ENCODE measurements around the gene COL4A3. TPM values are rescaled to one million over a fixed set of nuclear protein-coding genes. Genes with fewer than 3 reads are reported as not detected.

Gene COL4A3
- total RNA-seq, 2 experiments from 2014 or later: not detected

DNA sequence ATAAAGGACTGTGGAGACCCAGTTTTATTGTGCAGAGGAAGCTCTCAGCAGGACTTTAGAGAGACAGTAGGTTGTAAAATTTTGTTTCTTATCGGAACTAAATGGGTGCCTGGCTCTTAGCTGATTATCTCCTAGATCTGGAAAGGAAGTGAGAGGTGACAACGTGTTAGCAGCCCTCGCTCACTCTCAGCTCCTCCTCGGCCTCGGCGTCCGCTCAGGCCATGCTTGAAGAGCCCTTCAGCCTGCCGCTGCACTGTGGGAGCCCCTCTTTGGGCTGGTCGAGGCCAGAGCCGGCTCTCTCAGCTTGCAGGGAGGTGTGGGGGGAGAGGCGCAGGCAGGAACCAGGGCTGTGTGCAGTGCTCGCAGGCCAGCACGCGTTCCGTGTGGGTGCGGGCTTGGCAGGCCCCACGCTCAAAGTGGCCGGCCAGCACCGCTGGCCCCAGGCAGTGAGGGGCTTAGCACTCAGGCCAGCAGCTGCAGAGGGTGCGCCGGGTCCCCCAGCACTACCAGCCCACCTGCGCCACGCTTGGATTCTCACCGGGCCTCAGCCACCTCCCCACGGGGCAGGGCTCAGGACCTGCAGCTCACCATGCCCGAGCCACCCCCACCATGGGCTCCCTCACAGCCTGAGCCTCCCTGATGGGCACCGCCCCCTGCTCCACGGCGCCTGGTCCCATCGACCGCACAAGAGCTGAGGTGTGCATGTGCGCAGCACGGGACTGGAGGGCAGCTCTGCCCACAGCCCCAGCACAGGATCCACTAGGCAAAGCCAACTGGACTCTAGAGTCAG is 156.1 kb downstream of the COL4A3 start:
- intact Hi-C loops (cut with micrococcal nuclease): no loop called here
- peaks cover 6% of the 10 kb centered on the region for H3K9me3 Mint-ChIP-seq
- CTCF ChIA-PET: interaction anchor here (0.6 kb wide), 1 partner anchor 450 kb away, joined by 3 read pairs; no protein-coding TSS in a partner anchor
- no peak for DNase-seq
- no peak overlapping the region for H3K4me3 Mint-ChIP-seq
- H3K36me3 Mint-ChIP-seq (ENCODE audit: low read depth): peaks cover 4% of the 10 kb centered on the region
- peaks cover 6% of the 10 kb centered on the region for H3K27me3 Mint-ChIP-seq (ENCODE audit: low read depth)
- no peak overlapping the region for H3K27ac Mint-ChIP-seq
- H3K4me1 Mint-ChIP-seq (ENCODE audit: low read depth): peaks cover 8% of the 10 kb centered on the region

- peaks cover 3% of the 10 kb centered on the region for H3K9me3 Mint-ChIP-seq
- H3K4me3 Mint-ChIP-seq: no peak overlapping the region
- CTCF ChIA-PET: no interaction called here
- H3K27ac Mint-ChIP-seq: no peak overlapping the region
- DNase-seq: no peak
- H3K36me3 Mint-ChIP-seq (ENCODE audit: low read depth): peaks cover 3% of the 10 kb centered on the region
- intact Hi-C loops (cut with micrococcal nuclease): no loop called here
- H3K4me1 Mint-ChIP-seq (ENCODE audit: low read depth): peaks cover 19% of the 10 kb centered on the region
- peaks cover 6% of the 10 kb centered on the region for H3K27me3 Mint-ChIP-seq (ENCODE audit: low read depth)
These were observed 158.2 kb downstream of the COL4A3 start for GRCh38 chr2:227322530-227323205.

GRCh38 chr2:227323818-227324217 is 159.4 kb downstream of the COL4A3 start:
- no peak for DNase-seq
- H3K36me3 Mint-ChIP-seq (ENCODE audit: low read depth): peaks cover 1% of the 10 kb centered on the region
- no peak overlapping the region for H3K27ac Mint-ChIP-seq
- H3K4me1 Mint-ChIP-seq (ENCODE audit: low read depth): peaks cover 24% of the 10 kb centered on the region
- CTCF ChIA-PET: interaction anchor here (0.6 kb wide), 1 partner anchor 99 kb away, joined by 3 read pairs; no protein-coding TSS in a partner anchor
- H3K4me3 Mint-ChIP-seq: peak overlapping the region; percentile 90
- intact Hi-C loops (cut with micrococcal nuclease): loop anchor here (2.0 kb wide), 1 partner anchor 533 kb away; no protein-coding TSS in a partner anchor
- H3K27me3 Mint-ChIP-seq (ENCODE audit: low read depth): peaks cover 6% of the 10 kb centered on the region
- H3K9me3 Mint-ChIP-seq: peaks cover 2% of the 10 kb centered on the region

DNA sequence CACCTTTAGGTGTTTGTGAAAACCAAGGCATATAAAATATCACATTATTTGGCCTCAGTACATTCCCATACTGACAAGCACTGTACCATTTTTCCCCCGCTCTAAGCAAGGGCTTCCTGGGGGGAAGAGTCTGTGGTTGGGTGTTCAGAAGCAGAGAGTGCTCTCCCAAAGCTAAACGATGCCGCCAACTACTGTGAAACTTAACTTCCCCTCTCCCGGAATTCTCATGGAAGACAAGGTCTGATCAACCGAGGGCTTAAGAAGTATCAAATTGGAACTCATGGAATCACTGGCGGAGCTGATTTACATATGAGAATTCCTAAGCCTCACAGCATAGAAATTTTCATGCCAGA is 160.2 kb downstream of the COL4A3 start:
- peaks cover 1% of the 10 kb centered on the region for H3K36me3 Mint-ChIP-seq (ENCODE audit: low read depth)
- peaks cover 24% of the 10 kb centered on the region for H3K4me1 Mint-ChIP-seq (ENCODE audit: low read depth)
- H3K4me3 Mint-ChIP-seq: peak overlapping the region; percentile 90
- intact Hi-C loops (cut with micrococcal nuclease): loop anchor here (2.0 kb wide), 1 partner anchor 534 kb away; no protein-coding TSS in a partner anchor
- H3K27ac Mint-ChIP-seq: peak overlapping the region; percentile 47
- peaks cover 2% of the 10 kb centered on the region for H3K9me3 Mint-ChIP-seq
- no peak for DNase-seq
- H3K27me3 Mint-ChIP-seq (ENCODE audit: low read depth): peaks cover 6% of the 10 kb centered on the region
- CTCF ChIA-PET: interaction anchor here (1.0 kb wide), 1 partner anchor 78 kb away, joined by 3 read pairs; no protein-coding TSS in a partner anchor

GRCh38 chr2:227324995-227325838 is 160.8 kb downstream of the COL4A3 start, which contains the start of gene MFF:
Gene MFF (plus strand): TSS chr2:227325251. CDS start chr2:227330666, 5,415 bp downstream.
- peak within 1 kb of the TSS; percentile 88 for H3K27ac Mint-ChIP-seq
- H3K4me1 Mint-ChIP-seq (ENCODE audit: low read depth): peaks cover 24% of the 10 kb centered on the region
- peaks cover 1% of the 10 kb centered on the region for H3K36me3 Mint-ChIP-seq (ENCODE audit: low read depth)
- DNase-seq: peak; percentile 98
- intact Hi-C loops (cut with micrococcal nuclease): loop anchor here (1.0 to 2.0 kb wide), 9 partner anchors 10 to 534 kb away; partner anchors contain the start of gene RHBDD1
- H3K9me3 Mint-ChIP-seq: peaks cover 2% of the 10 kb centered on the region
- CTCF ChIA-PET: interaction anchor here (1.0 kb wide), 3 partner anchors 11 to 77 kb away, joined by 3 to 4 read pairs (median 3); no protein-coding TSS in a partner anchor
- peaks cover 6% of the 10 kb centered on the region for H3K27me3 Mint-ChIP-seq (ENCODE audit: low read depth)
- H3K4me3 Mint-ChIP-seq: peak within 1 kb of the TSS; percentile 90

DNA sequence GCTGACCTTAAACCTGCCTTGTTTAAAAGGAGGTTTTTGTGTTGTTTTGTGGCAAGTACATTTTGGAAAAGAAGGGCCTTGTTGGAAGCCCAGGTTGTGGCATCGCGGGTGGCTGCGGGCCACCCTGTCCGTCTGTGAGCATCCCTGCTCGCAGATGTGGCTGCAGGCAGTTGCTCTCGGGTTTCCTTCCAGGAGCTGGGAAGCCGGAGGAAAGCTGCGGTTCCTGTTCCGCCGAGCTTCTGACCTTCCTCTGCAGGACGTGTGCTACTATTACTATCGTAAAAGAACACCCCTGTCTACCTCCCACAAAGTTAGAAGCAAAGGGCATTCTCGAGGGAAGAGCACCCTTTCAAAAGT is 161.4 kb downstream of the COL4A3 start:
- H3K4me3 Mint-ChIP-seq: peak overlapping the region; percentile 90
- peak overlapping the region; percentile 88 for H3K27ac Mint-ChIP-seq
- H3K36me3 Mint-ChIP-seq (ENCODE audit: low read depth): peaks cover 5% of the 10 kb centered on the region
- intact Hi-C loops (cut with micrococcal nuclease): loop anchor here (1.0 to 2.0 kb wide), 9 partner anchors 9 to 535 kb away; partner anchors contain the start of gene RHBDD1
- DNase-seq: peak; percentile 7
- H3K9me3 Mint-ChIP-seq: peaks cover 2% of the 10 kb centered on the region
- peaks cover 24% of the 10 kb centered on the region for H3K4me1 Mint-ChIP-seq (ENCODE audit: low read depth)
- peaks cover 6% of the 10 kb centered on the region for H3K27me3 Mint-ChIP-seq (ENCODE audit: low read depth)
- CTCF ChIA-PET: interaction anchor here (0.6 to 1.0 kb wide), 4 partner anchors 10 to 553 kb away, joined by 3 to 4 read pairs (median 3); no protein-coding TSS in a partner anchor

DNA sequence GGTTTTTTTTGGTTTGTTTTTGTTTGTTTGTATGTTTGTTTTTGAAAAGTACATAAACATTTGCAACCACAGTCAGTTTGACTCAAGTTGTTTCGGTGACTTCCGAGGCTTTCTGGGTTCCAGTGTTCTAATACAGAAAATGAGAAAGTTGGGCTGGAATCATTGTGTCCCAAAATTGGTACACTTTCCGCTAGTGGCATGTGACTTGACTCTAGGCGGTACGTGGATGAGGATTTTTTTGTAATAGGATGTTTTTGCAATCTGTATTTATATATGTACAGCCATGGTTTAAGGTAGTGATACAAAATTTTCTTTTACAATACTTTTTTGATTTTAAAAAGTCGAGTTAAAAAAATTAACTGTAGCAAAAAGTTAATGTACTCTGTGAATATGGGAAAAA is 162.4 kb downstream of the COL4A3 start:
- intact Hi-C loops (cut with micrococcal nuclease): no loop called here
- H3K27ac Mint-ChIP-seq: no peak overlapping the region
- CTCF ChIA-PET: interaction anchor here (1.0 kb wide), 1 partner anchor 21 kb away, joined by 4 read pairs; no protein-coding TSS in a partner anchor

DNA sequence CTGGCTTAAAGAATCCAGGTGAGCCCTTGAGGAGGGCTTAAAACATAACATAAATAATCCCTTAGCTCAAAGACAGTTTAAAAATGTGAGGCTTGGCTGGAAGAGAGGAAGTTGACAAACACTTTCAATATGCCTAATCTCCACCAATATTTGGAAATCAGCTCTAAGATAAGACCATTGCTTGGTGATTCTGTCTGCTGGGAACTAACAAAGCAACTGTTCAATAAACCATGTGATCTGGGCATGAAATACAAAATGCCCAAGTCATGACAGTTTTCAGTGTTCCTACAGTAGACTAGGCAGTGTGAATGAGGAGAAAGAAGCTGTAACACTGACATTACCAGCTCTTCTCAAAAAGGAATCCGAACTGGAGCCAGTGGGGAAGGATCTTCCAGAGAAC is 171.3 kb downstream of the COL4A3 start:
- CTCF ChIA-PET: interaction anchor here (0.8 to 1.5 kb wide), 4 partner anchors 10 to 138 kb away, joined by 3 to 4 read pairs (median 4); no protein-coding TSS in a partner anchor
- H3K9me3 Mint-ChIP-seq: no peaks in the 10 kb centered on the region
- H3K27ac Mint-ChIP-seq: peak overlapping the region; percentile 54
- H3K36me3 Mint-ChIP-seq (ENCODE audit: low read depth): peaks cover 42% of the 10 kb centered on the region
- DNase-seq: no peak
- H3K4me3 Mint-ChIP-seq: no peak overlapping the region
- peaks cover 21% of the 10 kb centered on the region for H3K4me1 Mint-ChIP-seq (ENCODE audit: low read depth)
- H3K27me3 Mint-ChIP-seq (ENCODE audit: low read depth): no peaks in the 10 kb centered on the region
- intact Hi-C loops (cut with micrococcal nuclease): loop anchor here (1.0 kb wide), 1 partner anchor 10 kb away; the partner anchor contains the start of gene MFF

More for the DNA sequence above, 162.4 kb downstream of the COL4A3 start:
- H3K4me1 Mint-ChIP-seq (ENCODE audit: low read depth): peaks cover 24% of the 10 kb centered on the region
- no peak for DNase-seq
- peaks cover 2% of the 10 kb centered on the region for H3K9me3 Mint-ChIP-seq
- peak overlapping the region; percentile 28 for H3K4me3 Mint-ChIP-seq
- H3K27me3 Mint-ChIP-seq (ENCODE audit: low read depth): peaks cover 6% of the 10 kb centered on the region
- peaks cover 5% of the 10 kb centered on the region for H3K36me3 Mint-ChIP-seq (ENCODE audit: low read depth)

GRCh38 chr2:227337442-227337841 is 173.0 kb downstream of the COL4A3 start:
- H3K4me3 Mint-ChIP-seq: no peak overlapping the region
- DNase-seq: no peak
- H3K4me1 Mint-ChIP-seq (ENCODE audit: low read depth): peaks cover 18% of the 10 kb centered on the region
- no peaks in the 10 kb centered on the region for H3K27me3 Mint-ChIP-seq (ENCODE audit: low read depth)
- CTCF ChIA-PET: interaction anchor here (1.4 to 1.7 kb wide), 2 partner anchors 11 to 69 kb away, joined by 4 to 7 read pairs; no protein-coding TSS in a partner anchor
- H3K9me3 Mint-ChIP-seq: no peaks in the 10 kb centered on the region
- intact Hi-C loops (cut with micrococcal nuclease): no loop called here
- no peak overlapping the region for H3K27ac Mint-ChIP-seq
- peaks cover 37% of the 10 kb centered on the region for H3K36me3 Mint-ChIP-seq (ENCODE audit: low read depth)

- CTCF ChIA-PET: interaction anchor here (0.5 to 0.6 kb wide), 3 partner anchors 20 to 1528 kb away, joined by 3 read pairs; no protein-coding TSS in a partner anchor
- no peak for DNase-seq
- intact Hi-C loops (cut with micrococcal nuclease): no loop called here
- Mint-ChIP-seq H3K27me3 (ENCODE audit: low read depth) (no peaks in the 10 kb centered on the region), H3K4me1 (ENCODE audit: low read depth) (peaks cover 11% of the 10 kb centered on the region), H3K27ac (no peak overlapping the region), H3K36me3 (ENCODE audit: low read depth) (peaks cover 28% of the 10 kb centered on the region), H3K4me3 (no peak overlapping the region), H3K9me3 (no peaks in the 10 kb centered on the region)
These were observed 174.7 kb downstream of the COL4A3 start for GRCh38 chr2:227339098-227339599.

DNA sequence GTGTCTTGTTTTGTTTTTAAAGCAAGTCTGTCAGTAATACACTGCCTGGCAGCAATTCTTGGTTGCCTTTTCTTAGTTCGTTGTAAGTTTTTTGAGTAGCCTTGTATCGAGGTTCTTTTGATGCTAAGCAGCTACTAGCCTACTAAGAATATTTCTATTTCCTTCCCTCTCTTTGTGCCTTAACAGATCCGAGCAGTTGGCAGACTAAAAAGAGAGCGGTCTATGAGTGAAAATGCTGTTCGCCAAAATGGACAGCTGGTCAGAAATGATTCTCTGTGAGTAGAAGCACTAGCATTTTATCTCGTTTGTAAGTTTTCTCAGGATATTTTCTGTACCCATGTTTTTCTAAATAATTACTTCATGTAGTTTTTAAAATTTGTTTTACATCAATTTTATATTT is 175.7 kb downstream of the COL4A3 start:
- H3K27ac Mint-ChIP-seq: no peak overlapping the region
- CTCF ChIA-PET: interaction anchor here (0.6 kb wide), 1 partner anchor 1527 kb away, joined by 3 read pairs; no protein-coding TSS in a partner anchor
- intact Hi-C loops (cut with micrococcal nuclease): no loop called here
- H3K9me3 Mint-ChIP-seq: no peaks in the 10 kb centered on the region
- DNase-seq: no peak
- H3K4me1 Mint-ChIP-seq (ENCODE audit: low read depth): peaks cover 10% of the 10 kb centered on the region
- H3K27me3 Mint-ChIP-seq (ENCODE audit: low read depth): no peaks in the 10 kb centered on the region
- H3K36me3 Mint-ChIP-seq (ENCODE audit: low read depth): peaks cover 19% of the 10 kb centered on the region
- H3K4me3 Mint-ChIP-seq: no peak overlapping the region

Measured in activated naive CD4-positive, alpha-beta T cell treated with anti-CD3 and anti-CD28 coated beads for 36 hours (primary cell).